Measurements from ENCODE around the gene NR5A2. TPM values are rescaled to one million over a fixed set of nuclear protein-coding genes. Genes with fewer than 3 reads are reported as not detected.

The NR5A2 gene
- total and polyA plus RNA-seq, 5 donors, result 0.32 to 0.58 (median 0.52) TPM

DNA sequence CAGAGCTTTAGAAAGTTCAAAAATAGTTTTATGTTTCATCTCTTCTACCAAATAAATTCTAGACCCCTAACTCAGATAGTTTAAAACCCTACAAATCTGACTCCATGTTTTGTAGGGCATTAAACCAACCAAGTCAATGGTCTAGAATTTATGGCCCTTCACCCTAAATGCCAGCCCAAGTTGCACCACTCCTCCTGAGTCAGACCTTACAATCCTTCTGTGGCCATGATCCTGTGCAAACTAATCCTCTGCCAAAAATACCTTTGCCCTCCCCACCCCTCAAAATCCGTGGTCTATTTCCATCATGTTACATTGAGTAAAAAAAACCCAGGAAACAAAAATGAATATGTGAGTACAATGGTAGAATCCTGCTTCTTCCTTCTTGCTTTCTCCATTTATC is 179.3 kb downstream of the NR5A2 start:
- no peak overlapping the region for H3K4me3 ChIP-seq (ENCODE audit: low read length)
- no peaks in the 10 kb centered on the region for H3K9me3 ChIP-seq (ENCODE audit: control insufficient read depth, low read length)
- no peak overlapping the region for H3K27ac ChIP-seq (ENCODE audit: low read length)
- WGBS, result 72% methylated on average over 1 of the region's 1 CpG
- H3K4me1 ChIP-seq (ENCODE audit: control insufficient read depth, insufficient read depth, low read length), result no peaks in the 10 kb centered on the region
- no peaks in the 10 kb centered on the region for H3K27me3 ChIP-seq (ENCODE audit: control insufficient read depth, insufficient read depth)
- no peak for DNase-seq
- ATAC-seq, result no peak
- intact Hi-C loops (cut with DNase I), result no loop called here

DNA sequence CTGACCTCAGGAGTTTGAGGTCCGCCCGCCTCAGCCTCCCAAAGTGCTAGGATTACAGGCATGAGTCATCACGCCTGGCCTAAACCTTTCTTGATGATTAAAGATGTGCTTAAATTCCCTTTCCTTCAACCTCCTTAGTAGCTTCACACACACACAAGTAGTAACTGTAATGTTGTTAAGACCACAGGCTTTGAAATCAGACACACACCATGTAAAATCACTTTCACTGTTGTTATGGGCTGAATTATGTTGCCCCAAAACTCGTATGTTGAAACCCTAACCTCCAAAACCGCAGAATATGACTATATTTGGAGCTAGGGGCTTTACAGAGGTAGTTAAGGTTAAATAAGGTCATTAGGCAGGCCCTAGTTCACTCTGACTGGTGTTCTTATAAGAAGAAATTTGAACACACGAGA is 180.2 kb downstream of the NR5A2 start:
- Histone ChIP-seq H3K4me1 (ENCODE audit: control insufficient read depth, insufficient read depth, low read length) (no peaks in the 10 kb centered on the region), H3K4me3 (ENCODE audit: low read length) (no peak overlapping the region), H3K27me3 (ENCODE audit: control insufficient read depth, insufficient read depth) (no peaks in the 10 kb centered on the region), H3K27ac (ENCODE audit: low read length) (no peak overlapping the region), H3K9me3 (ENCODE audit: control insufficient read depth, low read length) (no peaks in the 10 kb centered on the region)
- WGBS, result 86% methylated on average over 6 of the region's 6 CpGs
- intact Hi-C loops (cut with DNase I), result no loop called here
- no peak for DNase-seq
- ATAC-seq, result no peak

DNA sequence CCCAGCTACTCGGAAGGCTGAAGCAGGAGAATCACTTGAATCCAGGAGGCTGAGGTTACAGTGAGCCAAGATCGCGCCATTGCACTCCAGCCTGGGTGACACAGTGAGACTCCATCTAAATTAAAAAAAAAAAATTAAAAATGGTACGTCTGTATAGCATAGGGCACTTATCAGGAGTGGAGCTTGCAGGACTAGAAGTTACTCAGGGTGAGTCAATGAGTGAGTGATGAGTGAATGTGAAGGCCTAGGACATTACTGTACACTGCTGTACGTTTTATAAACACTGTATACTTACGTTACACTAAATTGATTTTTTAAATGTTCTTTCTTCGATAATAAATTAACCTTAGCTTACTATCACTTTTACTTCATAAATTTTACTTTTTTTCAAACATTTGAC is 183.6 kb downstream of the NR5A2 start:
- whole genome bisulfite sequencing, result 86% methylated on average over 7 of the region's 7 CpGs
- H3K9me3 ChIP-seq (ENCODE audit: control insufficient read depth, low read length), result no peaks in the 10 kb centered on the region
- H3K4me3 ChIP-seq (ENCODE audit: low read length), result no peak overlapping the region
- DNase-seq, result no peak
- H3K4me1 ChIP-seq (ENCODE audit: control insufficient read depth, insufficient read depth, low read length), result no peaks in the 10 kb centered on the region
- no peak for ATAC-seq
- no peak overlapping the region for H3K27ac ChIP-seq (ENCODE audit: low read length)
- intact Hi-C loops (cut with DNase I), result no loop called here
- no peaks in the 10 kb centered on the region for H3K27me3 ChIP-seq (ENCODE audit: control insufficient read depth, insufficient read depth)

DNA sequence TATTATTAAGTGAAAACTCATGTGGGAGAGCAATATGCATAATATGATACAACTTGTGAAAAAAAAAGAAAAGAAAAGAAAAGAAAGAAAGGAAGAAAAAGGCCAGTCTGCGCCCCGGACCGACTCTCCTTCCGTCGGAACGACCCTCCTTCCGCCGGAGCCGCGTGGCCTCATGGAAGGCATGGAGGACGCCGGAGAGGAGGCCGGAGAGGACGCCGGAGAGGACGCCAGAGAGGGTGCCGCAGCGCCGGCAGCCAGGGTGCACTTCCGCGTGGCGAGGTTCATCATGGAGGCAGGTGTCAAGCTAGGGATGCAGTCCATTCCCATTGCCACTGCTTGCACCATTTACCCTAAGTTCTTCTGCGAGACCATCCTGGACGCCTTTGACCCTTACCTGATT is 185.9 kb downstream of the NR5A2 start:
- WGBS, result 98% methylated on average over 24 of the region's 24 CpGs
- no peak for ATAC-seq

DNA sequence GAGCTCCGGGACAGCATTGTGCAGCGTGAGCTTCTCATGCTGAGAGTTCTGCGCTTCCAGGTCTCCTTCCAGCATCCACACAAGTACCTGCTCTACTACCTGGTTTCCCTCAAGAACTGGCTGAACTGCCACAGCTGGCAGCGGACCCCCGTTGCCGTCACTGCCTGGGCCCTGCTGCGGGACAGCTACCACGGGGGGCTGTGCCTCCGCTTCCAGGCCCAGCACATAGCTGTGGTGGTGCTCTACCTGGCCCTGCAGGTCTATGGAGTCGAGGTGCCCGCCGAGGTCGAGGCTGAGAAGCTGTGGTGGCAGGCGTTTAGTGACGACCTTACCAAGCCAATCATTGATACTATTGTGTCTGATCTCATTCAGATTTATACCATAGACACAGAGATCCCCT is 186.4 kb downstream of the NR5A2 start:
- H3K27ac ChIP-seq (ENCODE audit: low read length), result no peak overlapping the region
- H3K9me3 ChIP-seq (ENCODE audit: control insufficient read depth, low read length), result no peaks in the 10 kb centered on the region
- 96% methylated on average over 15 of the region's 15 CpGs for WGBS
- DNase-seq, result no peak
- no peaks in the 10 kb centered on the region for H3K27me3 ChIP-seq (ENCODE audit: control insufficient read depth, insufficient read depth)
- H3K4me1 ChIP-seq (ENCODE audit: control insufficient read depth, insufficient read depth, low read length), result no peaks in the 10 kb centered on the region
- ATAC-seq, result no peak
- H3K4me3 ChIP-seq (ENCODE audit: low read length), result no peak overlapping the region
- intact Hi-C loops (cut with DNase I), result no loop called here

More for the DNA sequence above, 185.9 kb downstream of the NR5A2 start:
- peak in 1 of 3 donors; percentile 36 for DNase-seq
- Histone ChIP-seq H3K4me1 (ENCODE audit: control insufficient read depth, insufficient read depth, low read length) (no peaks in the 10 kb centered on the region), H3K4me3 (ENCODE audit: low read length) (no peak overlapping the region), H3K27ac (ENCODE audit: low read length) (no peak overlapping the region), H3K9me3 (ENCODE audit: control insufficient read depth, low read length) (no peaks in the 10 kb centered on the region), H3K27me3 (ENCODE audit: control insufficient read depth, insufficient read depth) (no peaks in the 10 kb centered on the region)
- intact Hi-C loops (cut with DNase I), result no loop called here

- DNase-seq, result no peak
- ATAC-seq, result no peak
- H3K4me3 ChIP-seq (ENCODE audit: low read length), result no peak overlapping the region
- H3K27ac ChIP-seq (ENCODE audit: low read length), result no peak overlapping the region
- intact Hi-C loops (cut with DNase I), result no loop called here
- no peaks in the 10 kb centered on the region for H3K4me1 ChIP-seq (ENCODE audit: control insufficient read depth, insufficient read depth, low read length)
- no peaks in the 10 kb centered on the region for H3K9me3 ChIP-seq (ENCODE audit: control insufficient read depth, low read length)
- no peaks in the 10 kb centered on the region for H3K27me3 ChIP-seq (ENCODE audit: control insufficient read depth, insufficient read depth)
- WGBS, result 81% methylated on average over 2 of the region's 2 CpGs
Measured at GRCh38 chr1:200215350-200215749, 187.8 kb downstream of the NR5A2 start.

- H3K4me1 ChIP-seq (ENCODE audit: control insufficient read depth, insufficient read depth, low read length), result no peaks in the 10 kb centered on the region
- no peak for DNase-seq
- no peaks in the 10 kb centered on the region for H3K9me3 ChIP-seq (ENCODE audit: control insufficient read depth, low read length)
- no peak overlapping the region for H3K27ac ChIP-seq (ENCODE audit: low read length)
- no peaks in the 10 kb centered on the region for H3K27me3 ChIP-seq (ENCODE audit: control insufficient read depth, insufficient read depth)
- no peak for ATAC-seq
- WGBS, result 89% methylated on average over 5 of the region's 5 CpGs
- intact Hi-C loops (cut with DNase I), result no loop called here
- no peak overlapping the region for H3K4me3 ChIP-seq (ENCODE audit: low read length)
Measured at GRCh38 chr1:200217703-200218102, 190.2 kb downstream of the NR5A2 start.

- H3K27me3 ChIP-seq (ENCODE audit: control insufficient read depth, insufficient read depth), result no peaks in the 10 kb centered on the region
- no peaks in the 10 kb centered on the region for H3K9me3 ChIP-seq (ENCODE audit: control insufficient read depth, low read length)
- no peak overlapping the region for H3K27ac ChIP-seq (ENCODE audit: low read length)
- 86% methylated on average over 4 of the region's 4 CpGs for WGBS
- intact Hi-C loops (cut with DNase I), result no loop called here
- no peaks in the 10 kb centered on the region for H3K4me1 ChIP-seq (ENCODE audit: control insufficient read depth, insufficient read depth, low read length)
- ATAC-seq (no peak), DNase-seq (no peak)
- no peak overlapping the region for H3K4me3 ChIP-seq (ENCODE audit: low read length)
Measured at GRCh38 chr1:200221614-200222282, 194.2 kb downstream of the NR5A2 start.

DNA sequence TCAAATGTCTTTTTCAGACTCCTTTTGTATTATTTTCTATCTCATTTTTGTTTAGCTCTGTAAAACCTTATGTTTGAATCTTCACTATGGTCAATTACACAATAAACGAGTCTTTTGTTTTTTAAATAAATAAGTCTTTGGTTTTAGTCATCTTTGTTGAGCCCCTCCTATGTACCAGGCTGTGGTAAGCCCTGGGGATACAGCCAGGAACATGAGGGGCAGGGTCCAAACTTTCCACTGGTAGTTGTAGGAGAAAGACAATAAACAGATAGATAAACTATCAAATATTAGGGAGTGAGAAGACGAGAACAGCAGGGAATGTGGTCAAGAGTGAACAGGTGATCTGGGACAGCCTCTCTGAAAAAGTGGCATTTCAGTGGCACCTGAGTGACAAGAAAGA is 195.7 kb downstream of the NR5A2 start:
- Histone ChIP-seq H3K4me1 (ENCODE audit: control insufficient read depth, insufficient read depth, low read length) (no peaks in the 10 kb centered on the region), H3K9me3 (ENCODE audit: control insufficient read depth, low read length) (no peaks in the 10 kb centered on the region), H3K4me3 (ENCODE audit: low read length) (no peak overlapping the region), H3K27ac (ENCODE audit: low read length) (no peak overlapping the region), H3K27me3 (ENCODE audit: control insufficient read depth, insufficient read depth) (no peaks in the 10 kb centered on the region)
- 80% methylated on average over 2 of the region's 2 CpGs for WGBS
- intact Hi-C loops (cut with DNase I), result no loop called here
- ATAC-seq, result no peak
- no peak for DNase-seq

GRCh38 chr1:200223613-200224012 is 196.1 kb downstream of the NR5A2 start:
- intact Hi-C loops (cut with DNase I), result no loop called here
- no peaks in the 10 kb centered on the region for H3K4me1 ChIP-seq (ENCODE audit: control insufficient read depth, insufficient read depth, low read length)
- no peaks in the 10 kb centered on the region for H3K9me3 ChIP-seq (ENCODE audit: control insufficient read depth, low read length)
- no peak overlapping the region for H3K4me3 ChIP-seq (ENCODE audit: low read length)
- no peak overlapping the region for H3K27ac ChIP-seq (ENCODE audit: low read length)
- WGBS, result 90% methylated on average over 4 of the region's 4 CpGs
- H3K27me3 ChIP-seq (ENCODE audit: control insufficient read depth, insufficient read depth), result no peaks in the 10 kb centered on the region
- no peak for DNase-seq
- no peak for ATAC-seq

DNA sequence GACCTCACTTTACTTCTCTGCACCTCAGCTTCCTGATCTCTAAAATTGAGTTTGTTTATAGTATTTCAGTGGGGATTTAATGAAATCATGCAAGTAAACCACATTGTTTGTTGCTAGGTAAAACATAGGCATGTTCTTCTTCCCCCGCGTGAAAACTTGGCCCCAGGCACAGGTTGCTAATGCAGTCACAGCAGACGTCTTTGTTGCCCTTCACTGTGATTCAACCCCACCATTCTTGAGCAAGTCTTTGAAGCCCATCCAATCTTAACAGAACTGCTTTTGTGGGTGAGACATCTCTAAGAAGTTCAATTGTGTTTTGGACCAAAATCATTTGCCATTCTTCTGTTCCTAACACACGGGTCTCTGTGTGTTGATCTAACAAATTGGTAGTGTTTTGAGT is 196.8 kb downstream of the NR5A2 start:
- intact Hi-C loops (cut with DNase I), result no loop called here
- 85% methylated on average over 4 of the region's 4 CpGs for WGBS

More for the DNA sequence above, 196.8 kb downstream of the NR5A2 start:
- Histone ChIP-seq H3K27me3 (ENCODE audit: control insufficient read depth, insufficient read depth) (no peaks in the 10 kb centered on the region), H3K4me3 (ENCODE audit: low read length) (no peak overlapping the region), H3K4me1 (ENCODE audit: control insufficient read depth, insufficient read depth, low read length) (no peaks in the 10 kb centered on the region), H3K9me3 (ENCODE audit: control insufficient read depth, low read length) (no peaks in the 10 kb centered on the region), H3K27ac (ENCODE audit: low read length) (no peak overlapping the region)
- DNase-seq (no peak), ATAC-seq (no peak)

Data from right cardiac atrium (tissue), 5 donors.